ENCODE results near the gene PCBD2. TPM values are rescaled to one million over a fixed set of nuclear protein-coding genes. Genes with fewer than 3 reads are reported as not detected.

PCBD2 gene
- total and polyA plus RNA-seq, 2 of the 4 experiments (the other 2 are of a cell fraction) = 2.2 to 2.7 TPM

GRCh38 chr5:134969166-134969565 is 64.2 kb downstream of the PCBD2 start:
- H3K4me3 ChIP-seq (ENCODE audit: insufficient read depth, low read depth, low read length) = no peak overlapping the region
- intact Hi-C loops (cut with micrococcal nuclease) (no loop called here), dilution Hi-C loops (cut with HindIII; ENCODE audit: low sequenced_read_pairs, unreplicated experiment) (no loop called here), in situ Hi-C loops (cut with MboI; ENCODE audit: low sequenced_read_pairs) (no loop called here)
- no peak overlapping the region for H2AK5ac ChIP-seq (ENCODE audit: low read depth, low read length)
- H3K79me1 ChIP-seq (ENCODE audit: low read depth in 1 of 2, low read length in 2 of 2) = no peaks in the 10 kb centered on the region
- ChIA-PET CTCF (no interaction called here), POLR2A (ENCODE audit: unreplicated experiment) (no interaction called here)
- no peaks in the 10 kb centered on the region for H4K20me1 ChIP-seq (ENCODE audit: insufficient read depth, low read length)
- no peaks in the 10 kb centered on the region for H3K9me1 ChIP-seq (ENCODE audit: insufficient read depth, low read length)
- H3K27ac ChIP-seq (ENCODE audit: insufficient read depth, low read length) = no peak overlapping the region
- ATAC-seq (ENCODE audit: low read depth) = no peak
- no peak overlapping the region for H4K91ac ChIP-seq (ENCODE audit: insufficient read depth, low read depth, low read length)
- H3K23ac ChIP-seq (ENCODE audit: low read depth, low read length) = no peak overlapping the region
- no peaks in the 10 kb centered on the region for H3K4me1 ChIP-seq (ENCODE audit: control insufficient read depth, insufficient read depth, low read length)
- no peak overlapping the region for H3K4ac ChIP-seq (ENCODE audit: low read depth, low read length)
- H3K27me3 ChIP-seq (ENCODE audit: control insufficient read depth, insufficient read depth, low read length) = no peaks in the 10 kb centered on the region
- TF ChIP-seq BHLHE40 (IDR thresholded peaks at IDR 0.05; ENCODE audit: low read depth, low read length) (no peak), MAFK (IDR thresholded peaks at IDR 0.05; ENCODE audit: low read depth, low read length) (no peak), MXI1 (IDR thresholded peaks at IDR 0.05; ENCODE audit: borderline replicate concordance, low read depth, low read length) (no peak), ELK1 (IDR thresholded peaks at IDR 0.05; ENCODE audit: borderline replicate concordance, low read depth, low read length) (no peak), RAD21 (IDR thresholded peaks at IDR 0.05; ENCODE audit: low read length) (no peak), MAZ (IDR thresholded peaks at IDR 0.05; ENCODE audit: borderline replicate concordance, low read depth, low read length) (no peak)
- no peak overlapping the region for H4K5ac ChIP-seq (ENCODE audit: low read depth, low read length)
- no peak for DNase-seq
- H2BK15ac ChIP-seq (ENCODE audit: low read depth, low read length) = no peak overlapping the region
- no TSS peak for BruUV-seq (replicated peaks)
- H3K14ac ChIP-seq (replicated peaks; ENCODE audit: low read depth, low read length) = no peak overlapping the region
- no peak overlapping the region for H3K56ac ChIP-seq (ENCODE audit: extremely low read depth, insufficient read depth, low read length)
- no peak overlapping the region for H2BK5ac ChIP-seq (ENCODE audit: low read depth, low read length, poor library complexity, severe bottlenecking)
- H3K9me3 ChIP-seq (ENCODE audit: control insufficient read depth, insufficient read depth, low read length) = no peaks in the 10 kb centered on the region
- H2AK9ac ChIP-seq (replicated peaks; ENCODE audit: low read depth, low read length, poor library complexity) = no peak overlapping the region
- no peak overlapping the region for H2AFZ ChIP-seq (replicated peaks; ENCODE audit: low read length, poor library complexity)
- no peak overlapping the region for H3K4me2 ChIP-seq (ENCODE audit: low read depth, low read length)
- no peak overlapping the region for H3K18ac ChIP-seq (ENCODE audit: low read depth, low read length)
- no peak overlapping the region for H4K8ac ChIP-seq (ENCODE audit: low read depth in 2 of 2, low read length in 2 of 2)
- H2BK20ac ChIP-seq (ENCODE audit: low read depth, low read length) = no peak overlapping the region
- no peaks in the 10 kb centered on the region for H3K36me3 ChIP-seq (ENCODE audit: control insufficient read depth, insufficient read depth, low read length)
- no peak overlapping the region for H2BK120ac ChIP-seq (ENCODE audit: low read depth, low read length)
- H3K9ac ChIP-seq (ENCODE audit: low read depth, low read length) = no peak overlapping the region

Measured in IMR-90 (cell line).